Measurements from ENCODE around the gene SELENOH.
A peak's percentile ranks its signal among the peaks of the same experiment; 100 is the strongest.

The SELENOH gene

GRCh38 chr11:57786436-57786835, 45.1 kb downstream of the SELENOH start:
- no peak for DNase-seq

GRCh38 chr11:57787006-57787604, 45.8 kb downstream of the SELENOH start:
- no peak for DNase-seq

DNA sequence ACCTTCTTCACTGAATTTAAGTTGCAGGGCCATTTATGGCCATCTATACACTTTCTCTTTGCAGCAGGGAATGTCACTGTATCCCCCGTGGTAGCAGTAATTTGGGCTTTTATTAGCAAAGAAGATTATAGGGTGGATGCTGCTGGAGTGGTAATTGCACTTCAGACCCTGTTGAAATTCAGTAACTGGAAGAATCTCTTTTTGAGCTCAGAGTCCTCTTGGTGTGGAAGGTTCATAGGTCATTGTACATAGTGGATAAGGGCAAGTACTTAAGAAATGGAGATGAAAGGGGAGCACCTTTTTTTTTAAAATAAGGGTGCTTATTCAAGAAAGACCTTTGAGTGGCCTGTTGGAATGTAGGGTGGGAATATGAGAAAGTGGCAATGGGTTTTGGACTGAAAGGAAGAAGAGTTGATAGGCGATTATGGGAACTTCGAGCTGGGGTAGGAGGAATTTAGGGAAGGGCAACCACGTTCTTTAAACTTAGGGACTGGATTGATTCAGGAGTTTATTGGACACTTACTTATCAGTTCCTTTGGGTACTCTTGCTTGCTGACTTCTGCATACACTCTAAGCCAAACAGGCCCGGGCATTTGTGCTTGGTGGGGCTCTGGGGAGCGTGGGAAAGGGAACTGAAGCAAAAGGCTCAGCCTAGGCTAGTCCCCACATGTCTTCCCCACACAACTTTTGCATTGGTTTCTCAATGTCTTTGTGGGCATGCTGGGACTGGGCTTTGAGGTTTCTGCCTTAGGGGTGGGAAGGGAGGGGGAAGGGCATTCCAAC, 46.8 kb downstream of the SELENOH start:
- no peak for DNase-seq

- no peak for DNase-seq
Measured at GRCh38 chr11:57788703-57789088, 47.4 kb downstream of the SELENOH start.

DNA sequence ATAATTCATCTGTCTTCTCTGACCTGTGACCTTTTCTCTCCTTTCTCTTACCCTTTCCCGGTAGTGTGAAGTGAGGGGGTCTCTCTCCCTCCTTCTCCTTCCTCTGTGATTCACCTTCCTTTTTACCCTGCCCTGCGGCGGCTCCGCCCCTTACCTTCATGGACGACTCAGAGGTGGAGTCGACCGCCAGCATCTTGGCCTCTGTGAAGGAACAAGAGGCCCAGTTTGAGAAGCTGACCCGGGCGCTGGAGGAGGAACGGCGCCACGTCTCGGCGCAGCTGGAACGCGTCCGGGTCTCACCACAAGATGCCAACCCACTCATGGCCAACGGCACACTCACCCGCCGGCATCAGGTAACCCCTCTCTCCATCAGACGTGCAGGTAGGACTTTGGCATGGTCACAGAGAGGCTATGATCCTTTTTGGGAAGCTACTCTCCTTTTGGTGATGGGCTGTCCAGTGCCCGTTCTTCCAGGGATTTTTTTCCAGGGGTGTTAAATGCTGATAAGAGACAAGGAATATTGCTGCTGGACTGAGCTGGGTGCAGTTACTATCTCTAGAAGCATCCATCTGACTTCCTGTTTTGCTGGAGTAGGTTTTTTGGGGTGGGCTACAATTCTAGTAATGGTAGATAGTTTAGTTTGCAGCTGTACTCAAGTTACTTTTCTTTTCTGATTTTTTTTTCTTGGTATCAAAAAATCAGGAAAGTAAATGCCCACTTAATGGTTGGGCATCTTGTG, 50.2 kb downstream of the SELENOH start:
- no peak for DNase-seq

GRCh38 chr11:57792060-57792541, 50.8 kb downstream of the SELENOH start:
- peak; percentile 49 for DNase-seq

GRCh38 chr11:57792870-57793269, 51.6 kb downstream of the SELENOH start:
- DNase-seq: no peak
